OCI-LY7 (cell line): ENCODE data around the gene PLEKHG4B. TPM values are rescaled to one million over a fixed set of nuclear protein-coding genes. Genes with fewer than 3 reads are reported as not detected.

Source experiments
- BruUV-seq: library from RNA; stranded (reverse); fragments of 400-500 nt; replicated peaks from 2 replicates; lab custom pipeline; 2021; lab: Mats Ljungman, UMichigan
- CTCF ChIA-PET: fragments of 300-600 bp; sonication (Branson Sonifier 250); formaldehyde crosslinking; loops from one replicate; lab custom pipeline; 2022; ENCODE audit warnings: antibody characterized with exemption; ENCODE audit not compliant: unreplicated experiment; lab: Charles Lee
- POLR2A ChIA-PET: fragments of 300-600 bp; sonication (Branson Sonifier 250); formaldehyde crosslinking; loops from one replicate; lab custom pipeline; 2022; ENCODE audit warnings: antibody characterized with exemption; lab: Charles Lee
- DNase-seq: peaks from one replicate; pipeline ENCODE4 v3.0.0-alpha.2; 2015; ENCODE audit warnings: low spot score
- H2AFZ ChIP-seq: fragments of 200-600 bp; sonication (generic), shearing (Covaris generic); 2 replicates; pipeline ENCODE4 v1.6.1; 2014; ENCODE audit warnings: mild to moderate bottlenecking, antibody characterized with exemption, low read length, moderate library complexity
- H3K27ac ChIP-seq: fragments of 200-600 bp; sonication (generic); 2 replicates; pipeline ENCODE4 v1.5.1; 2014; ENCODE audit warnings: mixed run types, low read depth, mild to moderate bottlenecking, moderate library complexity, low read length, inconsistent platforms; ENCODE audit not compliant: poor library complexity, severe bottlenecking
- H3K36me3 ChIP-seq: fragments of 200-600 bp; sonication (generic); 2 replicates; pipeline ENCODE4 v1.6.1; 2014; ENCODE audit warnings: mild to moderate bottlenecking, antibody characterized with exemption, low read length, moderate library complexity, mixed read lengths; ENCODE audit not compliant: insufficient read depth
- H3K4me1 ChIP-seq: fragments of 200-600 bp; sonication (generic); 2 replicates; pipeline ENCODE4 v1.5.1; 2014; ENCODE audit warnings: mild to moderate bottlenecking, low read length; ENCODE audit not compliant: insufficient read depth, poor library complexity, severe bottlenecking
- H3K4me2 ChIP-seq: fragments of 200-600 bp; sonication (generic); 2 replicates; pipeline ENCODE4 v1.6.1; 2014; ENCODE audit warnings: mild to moderate bottlenecking, low read length
- H3K4me3 ChIP-seq: fragments of 200-600 bp; sonication (generic); 2 replicates; pipeline ENCODE4 v1.5.1; 2014; ENCODE audit warnings: mild to moderate bottlenecking, low read depth, low read length; ENCODE audit not compliant: poor library complexity, severe bottlenecking
- H3K79me2 ChIP-seq: fragments of 200-600 bp; sonication (generic); 2 replicates; pipeline ENCODE4 v1.6.1; 2016; ENCODE audit warnings: low read depth, mild to moderate bottlenecking, low read length, moderate library complexity, mixed read lengths; ENCODE audit not compliant: insufficient read depth
- H3K9me2 ChIP-seq: fragments of 200-600 bp; sonication (generic); 2 replicates; pipeline ENCODE4 v1.6.1; 2016; ENCODE audit warnings: mild to moderate bottlenecking, low read length, mixed read lengths; ENCODE audit not compliant: insufficient read depth
- H3K9me3 ChIP-seq: fragments of 200-600 bp; sonication (generic); 2 replicates; pipeline ENCODE4 v1.6.1; 2014; ENCODE audit warnings: mild to moderate bottlenecking, mixed run types, low read length, mixed read lengths
- H4K20me1 ChIP-seq: fragments of 200-600 bp; sonication (generic); 2 replicates; pipeline ENCODE4 v1.6.1; 2014; ENCODE audit warnings: mild to moderate bottlenecking, antibody characterized with exemption, low read length, moderate library complexity, mixed read lengths; ENCODE audit not compliant: insufficient read depth
- CTCF ChIP-seq: fragments of 200-600 bp; sonication (generic); conservative IDR thresholded peaks from 2 replicates; pipeline ENCODE4 v1.5.1; 2014; ENCODE audit warnings: mild to moderate bottlenecking, antibody characterized with exemption, low read length, moderate library complexity, mixed read lengths
- EZH2phosphoT487 ChIP-seq: fragments of 200-600 bp; sonication (generic); IDR thresholded peaks from 2 replicates; pipeline ENCODE4 v1.6.1; 2018; ENCODE audit warnings: low read depth, borderline replicate concordance, mild to moderate bottlenecking, mixed run types, antibody characterized with exemption, low read length, moderate library complexity, mixed read lengths
- intact Hi-C: fragments of 100-400 bp; cut with micrococcal nuclease; formaldehyde crosslinking; loops from one replicate; pipeline ENCODE4 v1.10.0; 2022; ENCODE audit not compliant: unreplicated experiment
- total RNA-seq, 2 experiments: library from RNA; depleted of rRNA in 1 of 2; stranded (reverse); fragments of >200 nt in 1 of 2; shearing (Covaris generic) in 1 of 2; gene quantifications; 2 replicates each; pipeline ENCODE4 v1.2.3, GENCODE V29; 2014 to 2022

PLEKHG4B gene
- total RNA-seq, 2 experiments from 2014 or later = 0.30 to 0.41 TPM

- H3K27ac ChIP-seq = no peak overlapping the region
- TF ChIP-seq CTCF (no peak), EZH2phosphoT487 (no peak)
- no peaks in the 10 kb centered on the region for H3K4me1 ChIP-seq
- H3K4me3 ChIP-seq = no peak overlapping the region
- H4K20me1 ChIP-seq = no peaks in the 10 kb centered on the region
- H3K79me2 ChIP-seq = no peaks in the 10 kb centered on the region
- no peak overlapping the region for H3K4me2 ChIP-seq
- ChIA-PET POLR2A (no interaction called here), CTCF (no interaction called here)
- H3K9me3 ChIP-seq = no peaks in the 10 kb centered on the region
- intact Hi-C loops = no loop called here
- no peaks in the 10 kb centered on the region for H3K36me3 ChIP-seq
- no TSS peak for BruUV-seq
- no peak for DNase-seq
- H3K9me2 ChIP-seq = no peaks in the 10 kb centered on the region
- no peak overlapping the region for H2AFZ ChIP-seq
These were observed 70.8 kb downstream of the PLEKHG4B start for GRCh38 chr5:162565-163337.

GRCh38 chr5:163338-163620 is 71.3 kb downstream of the PLEKHG4B start:
- Histone ChIP-seq H3K9me2 (no peaks in the 10 kb centered on the region), H2AFZ (no peak overlapping the region), H3K36me3 (no peaks in the 10 kb centered on the region), H4K20me1 (no peaks in the 10 kb centered on the region), H3K79me2 (no peaks in the 10 kb centered on the region), H3K27ac (no peak overlapping the region), H3K4me3 (no peak overlapping the region), H3K4me1 (no peaks in the 10 kb centered on the region), H3K9me3 (no peaks in the 10 kb centered on the region), H3K4me2 (no peak overlapping the region)
- no peak for TF ChIP-seq CTCF
- no peak for TF ChIP-seq EZH2phosphoT487
- CTCF ChIA-PET = no interaction called here
- DNase-seq = no peak
- POLR2A ChIA-PET = no interaction called here
- intact Hi-C loops = no loop called here
- no TSS peak for BruUV-seq

GRCh38 chr5:163841-164240 is 71.9 kb downstream of the PLEKHG4B start:
- H3K9me2 ChIP-seq = no peaks in the 10 kb centered on the region
- no peaks in the 10 kb centered on the region for H3K9me3 ChIP-seq
- H3K4me2 ChIP-seq = no peak overlapping the region
- no peak overlapping the region for H3K4me3 ChIP-seq
- H2AFZ ChIP-seq = no peak overlapping the region
- no peaks in the 10 kb centered on the region for H3K79me2 ChIP-seq
- no peaks in the 10 kb centered on the region for H3K36me3 ChIP-seq
- ChIA-PET CTCF (no interaction called here), POLR2A (no interaction called here)
- no peak overlapping the region for H3K27ac ChIP-seq
- TF ChIP-seq EZH2phosphoT487 (no peak), CTCF (no peak)
- no peaks in the 10 kb centered on the region for H3K4me1 ChIP-seq
- no peaks in the 10 kb centered on the region for H4K20me1 ChIP-seq
- DNase-seq = no peak
- intact Hi-C loops = no loop called here
- BruUV-seq = no TSS peak
